AG04449 (cell line): ENCODE data around the gene ZFP64.
A peak's percentile ranks its signal among the peaks of the same experiment; 100 is the strongest.
"Not testable (repeated sequence)": the region's sequence is repeated elsewhere in the genome, so short reads cannot be mapped to it uniquely, and the experiment has no call there.

Experiments used
- CTCF ChIA-PET: fragments of 350-600 bp; formaldehyde crosslinking; extraction: SDS; loops from one replicate; lab custom pipeline; 2021; ENCODE audit warnings: antibody characterized with exemption; lab: Yijun Ruan, JAX
- POLR2A ChIA-PET: fragments of 400-600, 350-600 bp; formaldehyde crosslinking; extraction: SDS; loops from one replicate; lab custom pipeline; 2020; ENCODE audit warnings: antibody characterized with exemption, inconsistent platforms; lab: Yijun Ruan, JAX
- DNase-seq: peaks from one replicate; pipeline ENCODE4 v3.0.0-alpha.2; 2010; ENCODE audit warnings: low read depth, low spot score
- H3K4me3 ChIP-seq: 2 replicates; pipeline ENCODE4 v1.5.1; 2011; ENCODE audit warnings: low read depth, mild to moderate bottlenecking, control low read depth, low read length
- TF ChIP-seq, protein P1 (sequence below): IDR thresholded peaks from one replicate; pipeline ENCODE4 v1.5.1; 2011; ENCODE audit warnings: mild to moderate bottlenecking, moderate library complexity, low read length, control low read depth, inconsistent platforms; ENCODE audit not compliant: insufficient read depth; ENCODE audit errors: missing control alignments

ZFP64 gene

DNA sequence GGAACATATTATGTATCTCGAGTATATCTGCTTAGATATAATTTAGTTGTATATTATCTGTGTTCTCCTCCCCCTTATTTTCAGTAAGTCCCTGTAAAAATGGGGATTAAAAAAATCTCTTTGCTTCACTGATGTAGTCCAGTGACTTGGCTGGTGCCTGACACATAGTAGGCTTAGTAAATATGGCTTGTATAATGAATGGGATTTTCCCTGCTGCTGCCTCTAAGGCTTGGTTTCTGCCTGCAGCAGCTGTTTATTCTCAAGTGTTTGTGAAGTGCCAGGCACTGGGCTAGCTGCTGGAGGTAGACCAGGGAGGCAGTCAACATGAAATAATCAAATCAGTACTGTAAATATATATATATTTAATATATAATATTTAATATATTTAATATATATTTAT lies 1.6 kb upstream of the ZFP64 start:
- TF ChIP-seq, protein P1, sequence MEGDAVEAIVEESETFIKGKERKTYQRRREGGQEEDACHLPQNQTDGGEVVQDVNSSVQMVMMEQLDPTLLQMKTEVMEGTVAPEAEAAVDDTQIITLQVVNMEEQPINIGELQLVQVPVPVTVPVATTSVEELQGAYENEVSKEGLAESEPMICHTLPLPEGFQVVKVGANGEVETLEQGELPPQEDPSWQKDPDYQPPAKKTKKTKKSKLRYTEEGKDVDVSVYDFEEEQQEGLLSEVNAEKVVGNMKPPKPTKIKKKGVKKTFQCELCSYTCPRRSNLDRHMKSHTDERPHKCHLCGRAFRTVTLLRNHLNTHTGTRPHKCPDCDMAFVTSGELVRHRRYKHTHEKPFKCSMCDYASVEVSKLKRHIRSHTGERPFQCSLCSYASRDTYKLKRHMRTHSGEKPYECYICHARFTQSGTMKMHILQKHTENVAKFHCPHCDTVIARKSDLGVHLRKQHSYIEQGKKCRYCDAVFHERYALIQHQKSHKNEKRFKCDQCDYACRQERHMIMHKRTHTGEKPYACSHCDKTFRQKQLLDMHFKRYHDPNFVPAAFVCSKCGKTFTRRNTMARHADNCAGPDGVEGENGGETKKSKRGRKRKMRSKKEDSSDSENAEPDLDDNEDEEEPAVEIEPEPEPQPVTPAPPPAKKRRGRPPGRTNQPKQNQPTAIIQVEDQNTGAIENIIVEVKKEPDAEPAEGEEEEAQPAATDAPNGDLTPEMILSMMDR = no peak
- H3K4me3 ChIP-seq = no peak overlapping the region
- ChIA-PET CTCF (no interaction called here), POLR2A (no interaction called here)
- no peak for DNase-seq

DNA sequence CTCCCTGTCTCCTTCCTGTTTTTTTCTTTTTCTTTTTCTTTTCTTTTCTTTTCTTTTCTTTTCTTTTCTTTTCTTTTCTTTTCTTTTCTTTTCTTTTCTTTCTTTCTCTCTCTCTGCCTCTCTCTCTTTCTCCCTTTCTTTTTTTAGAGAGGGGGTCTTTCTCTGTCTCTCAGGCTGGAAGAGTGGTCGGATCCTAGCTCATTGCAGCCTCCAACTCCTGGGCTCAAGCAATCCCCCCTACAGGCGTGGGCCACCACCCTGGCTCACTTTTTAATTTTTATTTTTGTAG lies 1.1 kb upstream of the ZFP64 start:
- CTCF ChIA-PET = interaction anchor here (0.6 to 1.7 kb wide), 6 partner anchors 11 to 1408 kb away, joined by 3 to 7 read pairs (median 3); no protein-coding TSS in a partner anchor
- H3K4me3 ChIP-seq, POLR2A ChIA-PET: not testable (repeated sequence)

DNA sequence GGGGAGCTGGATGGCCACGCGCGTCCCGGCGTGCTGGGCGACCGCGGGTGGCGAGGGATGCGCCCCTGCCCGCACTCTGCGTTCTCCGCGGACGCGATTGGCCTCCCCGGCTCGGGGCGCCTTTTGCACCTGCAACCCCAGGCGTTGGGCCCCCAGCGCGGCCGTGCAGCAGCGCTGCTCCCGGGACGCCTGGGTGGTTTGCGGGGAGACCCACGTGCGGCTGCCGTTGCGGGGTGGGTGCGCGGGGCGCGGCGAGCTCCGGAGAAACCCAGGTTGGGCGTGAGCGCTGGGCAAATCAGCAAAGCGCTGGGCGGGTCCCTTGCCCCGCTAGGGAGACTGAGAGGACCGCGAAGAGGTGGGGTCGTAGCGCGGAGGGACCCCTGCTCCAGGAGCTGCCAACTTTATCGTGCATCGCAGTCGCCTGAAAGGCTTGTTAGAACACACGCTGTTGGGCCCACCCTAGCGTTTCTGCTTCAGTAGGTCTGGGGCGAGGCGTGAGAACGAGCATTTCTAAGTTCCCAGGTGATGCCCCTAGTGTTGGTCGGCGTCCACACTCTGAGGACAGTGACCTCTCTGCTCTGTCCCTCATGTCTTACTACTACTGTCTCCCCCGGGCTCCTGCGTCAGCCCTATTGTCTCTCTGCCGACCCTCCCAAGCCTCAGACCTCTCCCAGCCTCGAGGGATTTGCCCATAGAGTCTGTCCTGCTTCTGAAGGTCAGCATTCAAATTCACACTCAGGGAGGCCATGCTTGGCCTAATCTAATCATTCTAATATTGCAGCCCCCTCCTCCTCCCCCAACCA lies 538 bp upstream of the ZFP64 start:
- peak overlapping the region; percentile 83 for H3K4me3 ChIP-seq
- ChIA-PET CTCF (interaction anchor here (0.6 to 1.7 kb wide), 11 partner anchors 9 to 1408 kb away, joined by 3 to 7 read pairs (median 3); no protein-coding TSS in a partner anchor), POLR2A (interaction anchor here (0.6 kb wide), 1 partner anchor 11 kb away, joined by 3 read pairs; no protein-coding TSS in a partner anchor)
- TF ChIP-seq, protein P1 = peak; percentile 11
- DNase-seq = no peak

More for the DNA sequence above, 1.1 kb upstream of the ZFP64 start:
- DNase-seq = not testable (repeated sequence)

DNA sequence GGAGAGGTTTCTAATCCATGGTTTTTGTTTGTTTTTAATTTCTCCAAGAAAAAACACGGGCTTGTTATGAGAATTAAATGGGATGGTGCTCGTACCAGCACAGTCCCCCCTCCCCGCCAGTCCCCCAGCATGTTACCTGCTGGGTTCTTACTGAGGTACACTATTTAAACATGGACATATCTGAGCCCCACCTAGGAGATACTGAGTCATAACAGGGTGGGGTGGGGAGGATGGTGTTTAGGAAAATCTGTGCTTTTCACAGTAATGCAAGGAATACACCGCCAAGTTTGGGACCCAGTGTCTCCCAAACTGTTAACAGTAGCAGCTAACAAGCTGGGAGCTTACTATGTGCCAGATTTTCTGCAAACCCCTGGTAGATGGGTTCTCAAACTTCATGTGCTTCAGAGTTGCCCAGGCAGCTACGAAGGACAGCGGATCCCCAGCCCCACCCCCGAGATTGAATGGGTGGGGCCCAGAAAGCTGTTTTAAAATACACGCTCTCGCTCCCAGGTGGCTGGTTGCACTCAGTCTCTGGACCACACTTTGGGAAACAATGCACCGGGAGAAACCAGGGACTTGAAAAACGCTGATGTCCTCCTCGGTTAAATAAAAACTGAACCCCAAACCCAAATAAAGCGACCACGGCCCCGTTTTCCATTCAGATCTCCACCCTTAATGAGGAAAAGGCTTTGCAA lies 995 bp downstream of the ZFP64 start:
- ChIA-PET CTCF (interaction anchor here (0.8 to 1.7 kb wide), 4 partner anchors 12 to 53 kb away, joined by 3 to 4 read pairs (median 4); no protein-coding TSS in a partner anchor), POLR2A (no interaction called here)
- peak overlapping the region; percentile 83 for H3K4me3 ChIP-seq
- TF ChIP-seq, protein P1 = no peak
- DNase-seq = no peak

DNA sequence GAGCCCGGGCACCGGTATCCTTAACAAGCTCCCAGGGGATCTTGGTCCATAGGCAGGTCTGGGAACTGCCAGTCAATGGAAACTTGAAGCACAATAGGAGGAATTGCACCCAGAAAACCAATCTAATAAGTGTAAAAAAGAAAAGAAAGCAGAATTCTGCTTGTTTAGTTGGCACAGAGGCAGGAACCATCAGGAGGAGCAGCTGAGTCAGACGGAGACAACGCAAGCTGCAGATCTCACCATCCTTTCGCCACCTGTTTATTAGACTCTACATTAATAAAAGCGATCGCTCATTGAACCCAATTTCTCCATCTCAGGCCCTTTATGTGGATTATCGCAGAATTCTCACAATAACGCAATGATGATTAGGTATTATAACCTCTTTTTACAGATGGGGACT lies 9.8 kb downstream of the ZFP64 start:
- CTCF ChIA-PET = interaction anchor here (1.5 kb wide), 1 partner anchor 10 kb away, joined by 7 read pairs; the partner anchor contains the start of gene ZFP64
- POLR2A ChIA-PET = interaction anchor here (1.0 kb wide), 1 partner anchor 10 kb away, joined by 3 read pairs; the partner anchor contains the start of gene ZFP64

DNA sequence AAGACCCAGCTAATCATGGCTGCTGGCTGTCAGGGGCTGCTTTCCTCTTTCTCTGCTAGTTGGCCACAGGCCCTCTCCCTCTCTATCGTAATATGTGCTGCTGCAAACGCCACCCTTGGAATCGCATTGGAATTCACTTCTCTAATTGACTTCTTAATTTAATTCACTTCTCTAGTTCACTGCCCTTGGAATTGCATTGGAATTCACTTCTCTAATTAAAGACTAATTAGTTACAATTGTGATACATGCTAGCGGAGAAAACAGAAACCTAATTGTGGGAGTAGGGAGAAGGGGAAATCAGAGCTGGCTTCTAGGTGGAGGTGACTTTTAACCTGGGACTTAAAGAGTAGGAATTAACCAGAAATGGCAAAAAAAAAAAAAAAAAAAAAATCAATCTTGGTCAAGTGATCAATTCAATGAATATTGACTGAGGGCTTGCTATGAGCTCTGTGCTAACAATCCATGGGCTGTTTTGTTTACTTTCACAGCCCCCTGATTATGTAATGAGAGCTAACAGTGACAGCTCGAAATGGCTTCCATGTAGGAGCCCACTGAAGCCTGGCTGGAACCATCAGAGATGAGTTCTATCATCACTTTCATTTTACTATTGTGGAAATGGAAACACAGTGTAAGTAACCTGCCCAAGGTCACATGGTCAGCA lies 11.3 kb downstream of the ZFP64 start:
- ChIA-PET POLR2A (no interaction called here), CTCF (interaction anchor here (0.7 kb wide), 1 partner anchor 12 kb away, joined by 4 read pairs; no protein-coding TSS in a partner anchor)
- TF ChIP-seq, protein P1 = no peak
- no peak overlapping the region for H3K4me3 ChIP-seq
- no peak for DNase-seq

More for the DNA sequence above, 9.8 kb downstream of the ZFP64 start:
- TF ChIP-seq, protein P1 = no peak
- H3K4me3 ChIP-seq = no peak overlapping the region
- DNase-seq = no peak
